Neural progenitor cell (in vitro differentiated cells): ENCODE results near the gene FRG1.
"Not testable (repeated sequence)": the region's sequence is repeated elsewhere in the genome, so short reads cannot be mapped to it uniquely, and the experiment has no call there.

Source experiments
- CTCF ChIP-seq: fragments of 200-600 bp; sonication (generic); IDR thresholded peaks from 2 replicates; pipeline ENCODE4 v1.5.1; 2017; ENCODE audit warnings: antibody characterized with exemption, mild to moderate bottlenecking
- EZH2 ChIP-seq: fragments of 200-600 bp; sonication (generic); IDR thresholded peaks from 2 replicates; pipeline ENCODE4 v1.6.1; 2017; ENCODE audit warnings: antibody characterized with exemption, mild to moderate bottlenecking, moderate library complexity

- TF ChIP-seq CTCF, EZH2: not testable (repeated sequence)
These were observed 3.4 kb downstream of the FRG1 start for GRCh38 chr4:189944077-189944476.
